Measurements from ENCODE around the gene MPPED1.

- TF ChIP-seq POLR2AphosphoS5 (IDR thresholded peaks at IDR 0.05; ENCODE audit: low read depth, low read length) (no peak), POLR2A (IDR thresholded peaks at IDR 0.05; ENCODE audit: low read depth, low read length) (no peak), TAF1 (IDR thresholded peaks at IDR 0.05; ENCODE audit: low read depth, low read length) (no peak), PAX5 (IDR thresholded peaks at IDR 0.05; ENCODE audit: insufficient read depth, low read length, severe bottlenecking) (no peak)
Measured at GRCh38 chr22:43401233-43401632, 10.6 kb upstream of the MPPED1 start.

Data from GM12891 (cell line).